ENCODE measurements around the gene FBN1.

Gene FBN1

DNA sequence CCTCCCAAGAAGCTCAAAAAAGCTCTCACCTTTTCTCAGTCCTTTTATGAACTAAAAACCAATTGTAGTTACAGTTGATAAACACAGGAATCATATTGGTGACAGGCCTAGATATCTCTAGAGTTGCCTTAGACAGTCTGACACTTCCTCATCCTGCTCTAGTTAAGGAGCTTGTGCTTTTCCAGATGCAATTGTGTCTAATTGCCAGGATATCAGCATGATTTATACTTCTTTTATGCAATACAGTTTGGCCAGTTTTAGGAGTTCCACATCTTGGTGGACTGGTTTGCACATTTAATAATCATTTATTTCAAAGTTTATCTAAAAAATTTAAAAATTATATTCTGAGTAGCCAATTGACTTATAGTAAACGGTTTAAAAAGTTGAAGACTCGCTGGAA, 218.6 kb downstream of the FBN1 start:
- no peak for DNase-seq (ENCODE audit: low spot score)

DNA sequence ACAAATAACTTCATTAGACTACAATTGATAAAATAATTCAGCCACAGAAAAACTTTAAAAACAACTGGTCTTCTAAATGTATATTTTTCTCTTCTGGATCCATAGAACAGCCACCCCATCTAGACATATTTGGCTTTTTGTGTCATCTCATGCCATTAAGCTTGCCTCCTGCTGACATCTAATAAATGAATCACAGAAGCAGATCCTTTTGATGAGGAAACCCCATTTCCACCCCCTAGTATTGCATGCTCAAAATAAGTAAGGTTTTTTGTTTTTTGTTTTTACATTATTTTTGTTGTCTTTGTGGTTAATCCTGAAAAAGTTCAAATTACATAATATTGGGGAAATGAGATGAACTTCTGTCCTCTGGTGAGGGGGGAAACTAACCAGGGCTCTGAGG, 219.5 kb downstream of the FBN1 start:
- DNase-seq (ENCODE audit: low spot score): no peak

GRCh38 chr15:48425051-48425450, 220.5 kb downstream of the FBN1 start:
- DNase-seq (ENCODE audit: low spot score): no peak

GRCh38 chr15:48423896-48424475, 221.5 kb downstream of the FBN1 start:
- peak; percentile 44 for DNase-seq (ENCODE audit: low spot score)

GRCh38 chr15:48423342-48423741, 222.2 kb downstream of the FBN1 start:
- no peak for DNase-seq (ENCODE audit: low spot score)

DNA sequence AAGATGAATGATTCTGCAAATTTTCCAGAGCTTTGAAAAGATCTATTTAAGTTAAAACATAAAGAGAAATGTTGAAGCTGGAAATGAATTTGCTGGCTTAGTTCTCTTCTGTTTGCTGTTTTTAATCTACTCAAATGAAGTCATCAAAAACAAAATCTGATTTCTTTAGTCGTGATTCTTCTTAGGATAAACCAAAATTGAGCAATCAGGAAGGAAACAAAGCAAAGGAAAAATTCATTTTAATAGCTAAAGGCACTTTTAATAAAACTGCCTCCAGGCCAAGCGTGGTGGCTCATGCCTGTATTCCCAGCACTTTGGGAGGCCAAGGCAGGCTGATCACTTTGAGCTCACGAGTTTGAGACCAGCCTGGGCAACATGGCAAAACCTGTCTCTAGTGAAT, 223.1 kb downstream of the FBN1 start:
- no peak for DNase-seq (ENCODE audit: low spot score)

DNA sequence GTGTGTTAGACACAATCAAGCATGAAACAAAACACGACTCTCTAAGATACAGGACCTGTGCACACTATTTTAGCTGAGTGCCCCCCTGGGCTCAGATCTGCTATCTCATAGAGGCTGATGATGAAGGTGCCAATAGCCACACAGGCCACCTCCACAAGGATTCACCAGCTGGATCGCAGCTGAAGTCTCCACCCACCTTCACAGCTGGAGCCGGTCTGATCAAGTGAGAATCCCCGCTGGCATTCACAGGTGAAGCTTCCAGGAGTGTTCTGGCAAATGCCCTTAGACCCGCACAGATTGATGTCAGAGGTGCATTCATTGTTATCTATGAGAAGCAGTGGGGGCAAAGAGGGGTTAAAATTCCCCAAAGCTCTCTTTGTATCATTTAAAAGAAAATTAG, 224.1 kb downstream of the FBN1 start:
- no peak for DNase-seq (ENCODE audit: low spot score)

- no peak for DNase-seq (ENCODE audit: low spot score)
Observed at GRCh38 chr15:48419896-48420295, 225.6 kb downstream of the FBN1 start.

DNA sequence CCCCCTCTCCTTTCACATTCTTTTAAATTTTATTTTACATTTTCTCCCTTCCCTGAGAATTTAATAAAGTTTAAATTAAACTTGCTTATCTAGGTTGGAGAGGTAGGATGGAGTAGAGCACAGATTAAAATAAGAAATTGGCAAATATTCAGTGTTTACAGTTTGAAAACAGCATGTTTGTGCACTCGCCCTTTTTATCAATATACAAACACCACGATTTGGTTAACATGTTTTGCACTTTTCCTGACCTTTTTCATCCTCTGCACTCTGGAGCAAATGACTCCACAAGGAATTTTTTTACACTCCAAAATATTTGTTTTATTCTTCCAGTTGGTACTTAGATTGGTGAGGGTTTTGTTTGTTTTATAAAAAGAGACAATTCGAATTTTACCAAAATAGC, 227.2 kb downstream of the FBN1 start:
- DNase-seq (ENCODE audit: low spot score): no peak

GRCh38 chr15:48416301-48416700, 229.2 kb downstream of the FBN1 start:
- no peak for DNase-seq (ENCODE audit: low spot score)

DNA sequence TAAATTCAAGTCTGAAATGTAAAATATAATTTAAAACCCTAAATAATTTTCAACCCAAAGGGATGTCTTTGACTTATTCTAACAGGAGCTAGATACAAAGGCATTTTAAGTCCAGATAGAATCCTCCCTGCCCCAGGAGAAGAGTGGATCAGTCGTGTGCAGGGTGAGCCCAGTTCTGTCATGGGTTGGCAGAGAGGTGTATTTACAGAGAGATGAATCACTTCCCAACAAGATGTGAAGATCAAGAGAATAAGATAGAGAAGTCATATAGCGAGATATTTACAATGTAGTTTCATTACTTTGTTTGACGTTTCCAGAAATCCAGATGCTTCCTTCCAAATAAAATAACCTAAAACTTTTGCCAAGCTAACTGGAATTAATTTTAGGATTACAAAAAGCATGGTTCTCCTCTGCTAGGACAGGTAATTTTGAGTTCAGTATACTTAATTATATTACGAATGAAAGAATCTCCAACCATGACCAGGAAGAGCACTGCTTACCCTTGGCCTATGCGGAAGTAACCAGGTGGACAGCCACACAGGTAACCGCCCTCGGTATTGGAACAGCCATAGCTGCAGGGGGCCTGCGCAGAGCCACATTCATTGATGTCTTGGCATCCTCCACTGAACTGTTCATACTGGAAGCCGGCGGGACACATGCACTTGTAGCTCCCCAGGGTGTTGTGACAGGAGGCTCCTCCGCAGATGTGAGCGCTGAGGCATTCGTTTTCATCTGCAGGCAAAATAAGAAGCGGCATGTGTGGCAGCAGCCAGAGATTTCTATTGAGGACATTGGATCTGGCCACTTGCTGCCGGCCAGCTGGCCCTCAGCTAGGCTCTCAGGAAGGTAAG, 230.2 kb downstream of the FBN1 start:
- DNase-seq (ENCODE audit: low spot score): no peak

GRCh38 chr15:48414015-48414414, 231.5 kb downstream of the FBN1 start:
- DNase-seq (ENCODE audit: low spot score): no peak

DNA sequence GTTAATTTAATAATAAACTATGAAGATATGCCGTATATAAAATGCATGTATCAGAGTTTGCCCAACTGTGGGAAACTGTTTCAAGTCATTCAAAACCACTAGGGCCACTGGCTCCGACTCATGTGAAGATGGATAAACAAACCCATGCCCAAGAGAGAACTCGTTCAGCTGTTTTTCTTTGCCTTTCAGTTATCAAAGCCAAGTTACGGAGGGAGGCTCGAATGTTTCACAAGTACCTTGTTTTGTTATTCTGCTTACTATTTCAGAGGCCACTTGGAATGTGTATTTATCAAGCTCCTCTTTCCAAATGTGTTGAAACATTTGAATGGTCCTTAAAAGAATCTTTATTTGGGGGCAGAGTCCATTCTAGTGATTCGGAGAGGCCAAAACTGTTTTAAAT, 232.2 kb downstream of the FBN1 start:
- DNase-seq (ENCODE audit: low spot score): no peak

DNA sequence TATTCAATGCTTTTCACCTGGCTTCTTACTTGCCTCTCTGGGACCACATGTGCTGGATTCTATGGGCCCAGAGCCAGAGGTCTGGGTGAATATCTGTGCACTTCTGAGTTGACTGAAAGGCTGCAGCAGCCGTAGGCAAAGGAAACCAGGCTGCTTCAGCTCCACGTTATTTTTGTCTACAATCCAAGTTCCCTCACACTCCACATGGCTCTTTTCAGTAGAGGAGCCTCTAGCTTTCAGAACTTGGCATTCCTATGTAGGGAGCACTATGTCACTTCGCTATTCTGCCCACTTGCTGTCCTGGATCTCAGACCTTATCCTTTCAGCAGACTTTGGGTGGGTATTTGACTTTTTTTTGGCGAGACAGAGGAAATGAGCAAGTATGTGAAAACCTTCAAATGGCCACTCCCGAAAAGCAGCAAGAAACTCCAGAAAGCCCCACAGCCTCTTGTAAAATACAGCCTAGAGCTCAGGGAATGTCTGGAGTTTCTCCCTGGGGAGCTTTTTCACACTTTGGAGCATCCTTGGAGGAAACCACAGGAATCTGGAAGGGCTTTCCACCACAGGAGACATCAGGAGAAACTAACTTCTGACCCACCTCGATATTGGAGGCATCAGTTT, 233.4 kb downstream of the FBN1 start:
- DNase-seq (ENCODE audit: low spot score): no peak

- DNase-seq (ENCODE audit: low spot score): no peak
Observed at GRCh38 chr15:48409623-48410022, 235.9 kb downstream of the FBN1 start.

DNA sequence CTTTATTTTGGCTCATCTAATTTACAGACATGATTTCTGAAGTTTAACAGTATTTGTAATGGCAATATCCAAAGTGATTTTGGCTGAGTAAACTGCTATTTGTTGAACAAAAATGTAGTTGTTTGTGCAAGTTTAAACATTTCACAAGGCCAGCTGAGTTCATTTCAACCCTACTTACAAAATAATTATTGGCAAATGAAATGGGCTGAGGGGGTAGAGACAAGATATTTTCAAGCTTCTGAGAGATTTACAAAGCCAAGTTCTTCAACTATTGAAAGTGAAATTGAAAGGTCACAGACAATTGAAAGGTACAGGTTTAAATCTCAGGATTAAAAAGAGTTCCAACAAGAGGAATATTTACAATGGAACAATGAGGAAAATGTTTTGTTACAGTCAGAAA, 237.2 kb downstream of the FBN1 start:
- no peak for DNase-seq (ENCODE audit: low spot score)

GRCh38 chr15:48407646-48408045, 237.9 kb downstream of the FBN1 start:
- DNase-seq (ENCODE audit: low spot score): no peak

- DNase-seq (ENCODE audit: low spot score): no peak
Observed at GRCh38 chr15:48406911-48407310, 238.6 kb downstream of the FBN1 start.

- no peak for DNase-seq (ENCODE audit: low spot score)
Observed at GRCh38 chr15:48406266-48406891, 239.1 kb downstream of the FBN1 start.

- DNase-seq (ENCODE audit: low spot score): no peak
Observed at GRCh38 chr15:48402427-48403177, 242.9 kb downstream of the FBN1 start.

DNA sequence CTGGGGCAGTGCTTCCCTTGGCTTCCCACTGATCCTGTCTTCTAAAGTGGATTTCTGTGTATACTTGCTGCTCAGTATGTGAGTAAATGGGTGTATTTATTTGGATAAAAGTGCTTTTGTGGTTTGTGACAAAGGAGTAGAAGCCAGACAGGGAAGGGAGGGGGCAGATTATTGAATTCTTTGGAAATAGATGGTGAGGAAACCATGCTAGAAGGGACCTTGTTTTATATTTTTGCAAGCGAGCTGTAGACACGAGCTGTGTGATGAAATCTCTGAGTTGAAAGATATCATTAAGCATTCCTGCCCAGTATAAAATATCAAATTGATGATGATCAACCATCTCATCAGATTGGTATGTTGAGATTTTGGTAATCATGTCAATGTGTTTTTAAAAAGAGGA, 245.4 kb downstream of the FBN1 start:
- no peak for DNase-seq (ENCODE audit: low spot score)

DNA sequence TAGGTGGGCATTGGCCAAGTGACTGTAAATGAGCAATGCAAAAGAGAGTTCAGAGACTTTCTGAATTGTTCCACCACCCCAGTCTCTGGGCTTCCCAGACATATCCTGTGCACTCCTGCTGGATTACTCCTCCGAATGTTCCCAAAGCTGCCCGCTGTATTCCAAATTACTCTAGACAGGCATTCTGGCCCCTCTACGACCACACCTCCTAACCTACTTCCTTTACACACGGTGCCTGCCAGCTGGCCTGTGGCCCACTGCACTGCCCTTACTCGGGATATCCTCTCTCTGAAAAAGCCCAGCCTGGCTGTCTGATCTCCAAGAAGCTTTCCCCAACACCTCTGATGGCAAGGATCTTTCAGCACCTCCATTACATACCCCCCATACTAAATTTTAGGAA, 247.7 kb downstream of the FBN1 start:
- no peak for DNase-seq (ENCODE audit: low spot score)

Data from COLO829 (cell line).